Measurements from ENCODE around the gene NKG7. TPM values are rescaled to one million over a fixed set of nuclear protein-coding genes. Genes with fewer than 3 reads are reported as not detected.
A peak's percentile ranks its signal among the peaks of the same experiment; 100 is the strongest.
"Not testable (repeated sequence)": the region's sequence is repeated elsewhere in the genome, so short reads cannot be mapped to it uniquely, and the experiment has no call there.

NKG7 gene
- total RNA-seq, 1 donor from 2014 or later = not detected

- Histone ChIP-seq H3K27me3 (ENCODE audit: control insufficient read depth, insufficient read depth, low read length) (no peaks in the 10 kb centered on the region), H3K4me3 (ENCODE audit: low read depth, low read length) (no peak within 1 kb of the TSS), H3K36me3 (ENCODE audit: control insufficient read depth, insufficient read depth, low read length) (no peaks in the 10 kb centered on the region)
- DNase-seq (ENCODE audit: low read depth) (no peak), FAIRE-seq (no peak)
- TF ChIP-seq CTCF (IDR thresholded peaks at IDR 0.05; ENCODE audit: insufficient read depth, low read length, severe bottlenecking) = no peak
Observed at GRCh38 chr19:51417107-51417809, 44.8 kb upstream of the NKG7 start, which contains the start of gene SIGLEC10. TSS of gene SIGLEC10 (minus strand) at chr19:51417642. CDS start at chr19:51417581, 61 bp downstream.

- H3K36me3 ChIP-seq (ENCODE audit: control insufficient read depth, insufficient read depth, low read length); DNase-seq (ENCODE audit: low read depth); FAIRE-seq; H3K27me3 ChIP-seq (ENCODE audit: control insufficient read depth, insufficient read depth, low read length); H3K4me3 ChIP-seq (ENCODE audit: low read depth, low read length): not testable (repeated sequence)
Observed at GRCh38 chr19:51416422-51416821, 44.0 kb upstream of the NKG7 start.

- DNase-seq (ENCODE audit: low read depth) = no peak
- Histone ChIP-seq H3K4me3 (ENCODE audit: low read depth, low read length) (no peak overlapping the region), H3K27me3 (ENCODE audit: control insufficient read depth, insufficient read depth, low read length) (no peaks in the 10 kb centered on the region), H3K36me3 (ENCODE audit: control insufficient read depth, insufficient read depth, low read length) (no peaks in the 10 kb centered on the region)
- FAIRE-seq = no peak
- TF ChIP-seq CTCF (IDR thresholded peaks at IDR 0.05; ENCODE audit: insufficient read depth, low read length, severe bottlenecking) = no peak
Observed at GRCh38 chr19:51415187-51415586, 42.7 kb upstream of the NKG7 start.

- TF ChIP-seq CTCF (IDR thresholded peaks at IDR 0.05; ENCODE audit: insufficient read depth, low read length, severe bottlenecking) = no peak
- no peaks in the 10 kb centered on the region for H3K36me3 ChIP-seq (ENCODE audit: control insufficient read depth, insufficient read depth, low read length)
- DNase-seq (ENCODE audit: low read depth) (no peak), FAIRE-seq (no peak)
- H3K27me3 ChIP-seq (ENCODE audit: control insufficient read depth, insufficient read depth, low read length) = no peaks in the 10 kb centered on the region
- no peak overlapping the region for H3K4me3 ChIP-seq (ENCODE audit: low read depth, low read length)
Observed at GRCh38 chr19:51410950-51411748, 38.7 kb upstream of the NKG7 start.

- peak; percentile 46 for TF ChIP-seq CTCF (IDR thresholded peaks at IDR 0.05; ENCODE audit: insufficient read depth, low read length, severe bottlenecking)
- Histone ChIP-seq H3K4me3 (ENCODE audit: low read depth, low read length) (no peak overlapping the region), H3K27me3 (ENCODE audit: control insufficient read depth, insufficient read depth, low read length) (no peaks in the 10 kb centered on the region), H3K36me3 (ENCODE audit: control insufficient read depth, insufficient read depth, low read length) (no peaks in the 10 kb centered on the region)
- FAIRE-seq (no peak), DNase-seq (ENCODE audit: low read depth) (peak; percentile 23)
Observed at GRCh38 chr19:51407511-51408131, 35.2 kb upstream of the NKG7 start.

GRCh38 chr19:51402117-51402516 is 29.7 kb upstream of the NKG7 start:
- no peaks in the 10 kb centered on the region for H3K36me3 ChIP-seq (ENCODE audit: control insufficient read depth, insufficient read depth, low read length)
- FAIRE-seq = no peak
- no peak for DNase-seq (ENCODE audit: low read depth)
- no peak for TF ChIP-seq CTCF (IDR thresholded peaks at IDR 0.05; ENCODE audit: insufficient read depth, low read length, severe bottlenecking)
- no peak overlapping the region for H3K4me3 ChIP-seq (ENCODE audit: low read depth, low read length)
- no peaks in the 10 kb centered on the region for H3K27me3 ChIP-seq (ENCODE audit: control insufficient read depth, insufficient read depth, low read length)

- FAIRE-seq; DNase-seq (ENCODE audit: low read depth); H3K36me3 ChIP-seq (ENCODE audit: control insufficient read depth, insufficient read depth, low read length); H3K27me3 ChIP-seq (ENCODE audit: control insufficient read depth, insufficient read depth, low read length); H3K4me3 ChIP-seq (ENCODE audit: low read depth, low read length): not testable (repeated sequence)
Observed at GRCh38 chr19:51399936-51400335, 27.5 kb upstream of the NKG7 start.

Data from bronchial epithelial cell (primary cell).